ENCODE measurements around the gene IGF2BP3. TPM values are rescaled to one million over a fixed set of nuclear protein-coding genes. Genes with fewer than 3 reads are reported as not detected.
A peak's percentile ranks its signal among the peaks of the same experiment; 100 is the strongest.

IGF2BP3 gene
- total and polyA plus RNA-seq, 4 donors, result 0.18 to 60.2 (median 1.5) TPM

DNA sequence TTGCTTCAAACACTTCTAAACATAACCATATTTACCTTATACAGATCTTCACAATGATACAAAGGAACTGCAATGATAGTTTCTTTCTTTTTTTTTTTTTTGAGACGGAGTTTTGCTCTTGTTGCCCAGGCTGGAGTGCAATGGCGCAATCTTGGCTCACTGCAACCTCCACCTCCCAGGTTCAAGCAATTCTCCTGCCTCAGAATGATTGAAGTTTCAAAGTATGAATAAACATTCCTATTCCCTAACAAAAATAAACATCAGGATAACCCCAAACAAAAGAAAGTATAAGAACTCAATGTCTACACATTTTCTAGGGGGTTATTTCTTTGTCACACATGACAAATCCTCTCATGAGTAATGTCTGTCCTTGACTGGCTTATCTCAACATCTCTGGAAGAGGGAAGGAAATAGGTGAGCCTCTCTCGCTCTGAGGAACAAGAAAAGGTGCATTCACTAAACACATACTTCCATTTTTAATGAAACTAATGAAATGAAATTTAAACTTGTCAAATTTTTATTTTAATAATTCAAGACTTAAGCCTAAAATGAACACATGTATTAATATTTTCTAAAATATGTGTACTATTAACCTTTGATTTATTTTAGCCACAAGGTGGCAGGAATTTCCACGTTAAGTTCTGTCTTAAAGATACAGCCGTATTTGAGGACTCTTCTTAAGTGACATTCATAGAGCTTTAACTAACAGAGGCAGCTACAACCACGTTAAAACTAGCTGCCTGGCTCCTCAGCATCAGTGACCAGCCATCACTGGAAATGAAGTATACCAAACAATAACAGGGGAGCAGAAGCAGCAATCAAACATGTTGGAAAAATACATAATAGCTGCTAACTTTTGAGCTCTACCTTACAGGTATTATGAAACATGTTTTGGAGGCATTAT, 112.8 kb downstream of the IGF2BP3 start:
- Histone ChIP-seq H3K27ac (ENCODE audit: low read depth in 1 of 2, low read length in 1 of 2) (no peak overlapping the region), H3K36me3 (ENCODE audit: control insufficient read depth in 4 of 4, insufficient read depth in 4 of 4, low read length in 4 of 4) (peaks cover 0 to 12% (median 1%) of the 10 kb centered on the region in 4 donors), H3K27me3 (ENCODE audit: control insufficient read depth in 3 of 3, insufficient read depth in 3 of 3, low read length in 2 of 3) (no peaks in the 10 kb centered on the region), H3K9ac (ENCODE audit: insufficient read depth in 1 of 2, low read length in 2 of 2) (no peak overlapping the region), H3K4me3 (no peak overlapping the region), H3K9me3 (ENCODE audit: control insufficient read depth in 4 of 4, insufficient read depth in 3 of 4, low read length in 3 of 4) (peaks cover 0 to 2% (median 0%) of the 10 kb centered on the region in 4 donors), H3K4me1 (ENCODE audit: control insufficient read depth in 5 of 5, insufficient read depth in 5 of 5, low read length in 5 of 5) (peaks cover 0 to 3% (median 0%) of the 10 kb centered on the region in 5 donors)
- DNase-seq (peak in 2 of 3 donors; percentile 56 to 71), ATAC-seq (ENCODE audit: insufficient read depth, low FRiP score) (peak; percentile 68)
- 17 to 18% methylated on average over 6 of the region's 6 CpGs for WGBS, 2 donors
- TF ChIP-seq, protein P1, sequence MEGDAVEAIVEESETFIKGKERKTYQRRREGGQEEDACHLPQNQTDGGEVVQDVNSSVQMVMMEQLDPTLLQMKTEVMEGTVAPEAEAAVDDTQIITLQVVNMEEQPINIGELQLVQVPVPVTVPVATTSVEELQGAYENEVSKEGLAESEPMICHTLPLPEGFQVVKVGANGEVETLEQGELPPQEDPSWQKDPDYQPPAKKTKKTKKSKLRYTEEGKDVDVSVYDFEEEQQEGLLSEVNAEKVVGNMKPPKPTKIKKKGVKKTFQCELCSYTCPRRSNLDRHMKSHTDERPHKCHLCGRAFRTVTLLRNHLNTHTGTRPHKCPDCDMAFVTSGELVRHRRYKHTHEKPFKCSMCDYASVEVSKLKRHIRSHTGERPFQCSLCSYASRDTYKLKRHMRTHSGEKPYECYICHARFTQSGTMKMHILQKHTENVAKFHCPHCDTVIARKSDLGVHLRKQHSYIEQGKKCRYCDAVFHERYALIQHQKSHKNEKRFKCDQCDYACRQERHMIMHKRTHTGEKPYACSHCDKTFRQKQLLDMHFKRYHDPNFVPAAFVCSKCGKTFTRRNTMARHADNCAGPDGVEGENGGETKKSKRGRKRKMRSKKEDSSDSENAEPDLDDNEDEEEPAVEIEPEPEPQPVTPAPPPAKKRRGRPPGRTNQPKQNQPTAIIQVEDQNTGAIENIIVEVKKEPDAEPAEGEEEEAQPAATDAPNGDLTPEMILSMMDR (IDR thresholded peaks at IDR 0.05; ENCODE audit: control extremely low read depth, extremely low read depth), result no peak

DNA sequence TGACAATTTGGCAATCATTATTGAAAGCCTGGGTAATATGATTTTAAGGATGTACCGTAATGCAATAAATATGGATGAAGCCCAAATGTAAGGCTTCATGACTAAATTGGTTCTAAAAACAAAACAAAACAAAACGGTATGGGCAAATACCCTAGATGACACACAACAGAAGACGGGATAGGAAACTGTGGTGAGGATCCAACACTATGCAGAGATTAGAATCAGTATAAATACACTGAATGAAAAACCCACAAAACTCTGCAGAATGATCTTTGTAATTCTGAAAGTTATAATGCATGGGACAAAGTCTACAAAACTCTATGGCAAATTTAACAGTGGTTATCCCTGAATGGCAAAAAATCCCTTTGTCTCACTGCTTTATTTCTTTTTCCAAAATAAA, 113.6 kb downstream of the IGF2BP3 start:
- DNase-seq (no peak), ATAC-seq (ENCODE audit: insufficient read depth, low FRiP score) (no peak)
- WGBS, 2 donors, result 51 to 56% methylated on average over 3 of the region's 3 CpGs
- Histone ChIP-seq H3K4me1 (ENCODE audit: control insufficient read depth in 5 of 5, insufficient read depth in 5 of 5, low read length in 5 of 5) (peaks cover 0 to 3% (median 0%) of the 10 kb centered on the region in 5 donors), H3K27me3 (ENCODE audit: control insufficient read depth in 3 of 3, insufficient read depth in 3 of 3, low read length in 2 of 3) (no peaks in the 10 kb centered on the region), H3K9me3 (ENCODE audit: control insufficient read depth in 4 of 4, insufficient read depth in 3 of 4, low read length in 3 of 4) (peaks cover 0 to 2% (median 0%) of the 10 kb centered on the region in 4 donors), H3K27ac (ENCODE audit: low read depth in 1 of 2, low read length in 1 of 2) (no peak overlapping the region), H3K9ac (ENCODE audit: insufficient read depth in 1 of 2, low read length in 2 of 2) (no peak overlapping the region), H3K36me3 (ENCODE audit: control insufficient read depth in 4 of 4, insufficient read depth in 4 of 4, low read length in 4 of 4) (peaks cover 0 to 12% (median 1%) of the 10 kb centered on the region in 4 donors), H3K4me3 (no peak overlapping the region)
- TF ChIP-seq, protein P1 (IDR thresholded peaks at IDR 0.05; ENCODE audit: control extremely low read depth, extremely low read depth), result no peak

DNA sequence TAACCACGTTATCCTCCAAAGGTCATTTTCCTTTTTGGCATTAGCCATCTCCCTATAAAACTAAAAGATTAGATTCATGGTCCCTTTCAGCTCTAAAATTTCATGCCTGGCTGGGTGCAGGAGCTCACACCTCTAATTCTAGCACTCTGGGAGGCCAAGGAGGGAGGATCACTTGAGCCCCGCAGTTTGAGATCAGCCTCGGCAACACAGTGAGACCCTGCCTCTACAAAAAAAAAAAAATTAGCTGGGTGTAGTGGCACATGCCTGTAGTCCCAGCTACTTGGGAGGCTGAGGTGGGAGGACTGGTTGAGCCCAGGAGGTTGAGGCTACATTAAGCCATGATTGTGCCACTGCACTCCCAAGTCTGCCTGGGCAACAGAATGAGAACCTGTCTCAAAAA, 114.1 kb downstream of the IGF2BP3 start:
- Histone ChIP-seq H3K9me3 (ENCODE audit: control insufficient read depth in 4 of 4, insufficient read depth in 3 of 4, low read length in 3 of 4) (peaks cover 0 to 2% (median 0%) of the 10 kb centered on the region in 4 donors), H3K36me3 (ENCODE audit: control insufficient read depth in 4 of 4, insufficient read depth in 4 of 4, low read length in 4 of 4) (peaks cover 0 to 11% (median 2%) of the 10 kb centered on the region in 4 donors), H3K27me3 (ENCODE audit: control insufficient read depth in 3 of 3, insufficient read depth in 3 of 3, low read length in 2 of 3) (no peaks in the 10 kb centered on the region), H3K27ac (ENCODE audit: low read depth in 1 of 2, low read length in 1 of 2) (no peak overlapping the region), H3K4me3 (no peak overlapping the region), H3K4me1 (ENCODE audit: control insufficient read depth in 5 of 5, insufficient read depth in 5 of 5, low read length in 5 of 5) (peaks cover 0 to 3% (median 0%) of the 10 kb centered on the region in 5 donors), H3K9ac (ENCODE audit: insufficient read depth in 1 of 2, low read length in 2 of 2) (no peak overlapping the region)
- TF ChIP-seq, protein P1 (IDR thresholded peaks at IDR 0.05; ENCODE audit: control extremely low read depth, extremely low read depth), result no peak
- WGBS, 2 donors, result 63 to 66% methylated on average over 3 of the region's 3 CpGs
- DNase-seq, result no peak
- no peak for ATAC-seq (ENCODE audit: insufficient read depth, low FRiP score)

All from lung (tissue), 12 donors.